Transverse colon (tissue), 4 donors: Measurements from ENCODE around the gene QRFP.

Experiments
- EP300 ChIP-seq: sonication (generic); formaldehyde crosslinking; IDR thresholded peaks from one replicate; pipeline ENCODE4 v1.6.1; 2017; ENCODE audit warnings: antibody characterized with exemption, low read depth
- POLR2A ChIP-seq: fragments of 450-650 bp; IDR thresholded peaks from one replicate; pipeline ENCODE4 v1.6.1; 2016; ENCODE audit warnings: antibody characterized with exemption, mild to moderate bottlenecking, moderate library complexity
- POLR2AphosphoS5 ChIP-seq, 3 donors: sonication (generic); formaldehyde crosslinking; IDR thresholded peaks; one replicate each; pipeline ENCODE4 v1.6.1; 2016; ENCODE audit warnings: antibody characterized with exemption in 3 of 3
- TF ChIP-seq, protein P1 (sequence below), 5 experiments: fragments of 200-600 bp in 3 of 5; fragments of 450-650 bp in 2 of 5; sonication (generic) in 3 of 5; IDR thresholded peaks; 1 replicate in 2 of 5; 2 replicates in 3 of 5; pipeline ENCODE4 v1.5.1; 2016 to 2017; ENCODE audit warnings: antibody characterized with exemption in 5 of 5, inconsistent platforms in 3 of 5, mild to moderate bottlenecking in 2 of 5, moderate library complexity in 1 of 5

DNA sequence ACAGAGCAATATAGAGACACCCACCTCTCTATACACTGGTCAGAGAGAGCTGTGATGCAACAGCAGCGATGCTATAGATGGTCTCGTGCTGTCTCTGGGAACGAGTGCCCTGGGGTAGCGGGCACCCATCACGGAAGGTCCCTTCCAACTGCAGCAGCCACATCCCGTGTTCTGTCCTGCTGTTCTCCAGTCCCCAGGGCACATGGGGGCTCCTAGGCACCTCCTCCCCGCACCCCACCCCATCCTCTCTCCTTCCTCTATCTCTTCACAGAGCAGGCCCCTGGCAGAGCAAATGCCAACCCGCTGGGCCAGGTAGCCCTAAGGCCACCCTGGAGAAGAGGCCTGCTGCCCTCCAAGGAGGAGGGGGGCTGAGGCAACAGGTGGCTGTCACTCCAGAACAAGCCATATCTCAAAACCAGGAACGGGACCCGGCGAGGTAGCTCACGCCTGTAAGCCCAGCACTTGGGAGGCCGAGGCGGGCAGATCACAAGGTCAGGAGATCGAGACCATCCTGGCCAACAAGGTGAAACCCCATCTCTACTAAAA lies 34.3 kb upstream of the QRFP start:
- TF ChIP-seq, protein P1, sequence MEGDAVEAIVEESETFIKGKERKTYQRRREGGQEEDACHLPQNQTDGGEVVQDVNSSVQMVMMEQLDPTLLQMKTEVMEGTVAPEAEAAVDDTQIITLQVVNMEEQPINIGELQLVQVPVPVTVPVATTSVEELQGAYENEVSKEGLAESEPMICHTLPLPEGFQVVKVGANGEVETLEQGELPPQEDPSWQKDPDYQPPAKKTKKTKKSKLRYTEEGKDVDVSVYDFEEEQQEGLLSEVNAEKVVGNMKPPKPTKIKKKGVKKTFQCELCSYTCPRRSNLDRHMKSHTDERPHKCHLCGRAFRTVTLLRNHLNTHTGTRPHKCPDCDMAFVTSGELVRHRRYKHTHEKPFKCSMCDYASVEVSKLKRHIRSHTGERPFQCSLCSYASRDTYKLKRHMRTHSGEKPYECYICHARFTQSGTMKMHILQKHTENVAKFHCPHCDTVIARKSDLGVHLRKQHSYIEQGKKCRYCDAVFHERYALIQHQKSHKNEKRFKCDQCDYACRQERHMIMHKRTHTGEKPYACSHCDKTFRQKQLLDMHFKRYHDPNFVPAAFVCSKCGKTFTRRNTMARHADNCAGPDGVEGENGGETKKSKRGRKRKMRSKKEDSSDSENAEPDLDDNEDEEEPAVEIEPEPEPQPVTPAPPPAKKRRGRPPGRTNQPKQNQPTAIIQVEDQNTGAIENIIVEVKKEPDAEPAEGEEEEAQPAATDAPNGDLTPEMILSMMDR (IDR thresholded peaks at IDR 0.05), result no peak
- no peak for TF ChIP-seq POLR2A
- TF ChIP-seq POLR2AphosphoS5 (IDR thresholded peaks at IDR 0.05), result no peak
- TF ChIP-seq EP300, result no peak
